IMR-90 (cell line): ENCODE measurements around the gene FBXW11. TPM values are rescaled to one million over a fixed set of nuclear protein-coding genes. Genes with fewer than 3 reads are reported as not detected.

Experiments
- ATAC-seq: fragments of 200-7000 bp; cut with Tn5 transposase; 2 replicates; pipeline ENCODE4 v1.9.1; 2020; ENCODE audit warnings: low read depth, mild to moderate bottlenecking, moderate library complexity
- BruUV-seq: library from RNA; stranded (reverse); fragments of 400-500 nt; replicated peaks from 2 replicates; lab custom pipeline; 2021; lab: Mats Ljungman, UMichigan
- CTCF ChIA-PET: fragments of 300-600 bp; formaldehyde crosslinking; extraction: SDS; loops from one replicate; lab custom pipeline; 2021; ENCODE audit warnings: antibody characterized with exemption; lab: Yijun Ruan, JAX
- POLR2A ChIA-PET: fragments of 300-600 bp; sonication (Branson Sonifier 250); formaldehyde crosslinking; loops from one replicate; lab custom pipeline; 2022; ENCODE audit warnings: antibody characterized with exemption; ENCODE audit not compliant: unreplicated experiment; lab: Charles Lee
- DNase-seq: peaks from one replicate; pipeline ENCODE4 v3.0.0; 2013
- H2AFZ ChIP-seq: replicated peaks from 2 replicates; pipeline ENCODE3; 2013; ENCODE audit warnings: low read length, mild to moderate bottlenecking; ENCODE audit not compliant: poor library complexity
- H2AK5ac ChIP-seq: 2 replicates; pipeline ENCODE4 v1.6.1; 2013; ENCODE audit warnings: low read depth, low read length, inconsistent platforms
- H2AK9ac ChIP-seq: replicated peaks from 2 replicates; pipeline ENCODE3; 2013; ENCODE audit warnings: mild to moderate bottlenecking, low read depth, low read length, moderate library complexity; ENCODE audit not compliant: poor library complexity
- H2BK120ac ChIP-seq: 2 replicates; pipeline ENCODE4 v1.6.1; 2013; ENCODE audit warnings: low read depth, low read length, inconsistent platforms
- H2BK15ac ChIP-seq: 3 replicates; pipeline ENCODE4 v1.6.1; 2013; ENCODE audit warnings: low read depth, low read length, inconsistent platforms
- H2BK20ac ChIP-seq: 2 replicates; pipeline ENCODE4 v1.6.1; 2013; ENCODE audit warnings: low read depth, mild to moderate bottlenecking, inconsistent platforms, low read length, moderate library complexity
- H2BK5ac ChIP-seq: 2 replicates; pipeline ENCODE4 v1.6.1; 2013; ENCODE audit warnings: mild to moderate bottlenecking, low read depth, low read length, inconsistent platforms; ENCODE audit not compliant: poor library complexity, severe bottlenecking
- H3K14ac ChIP-seq: replicated peaks from 2 replicates; pipeline ENCODE4 v1.6.1; 2013; ENCODE audit warnings: low read depth, low read length, inconsistent platforms
- H3K18ac ChIP-seq: 2 replicates; pipeline ENCODE4 v1.6.1; 2013; ENCODE audit warnings: low read depth, low read length, control low read depth
- H3K23ac ChIP-seq: 2 replicates; pipeline ENCODE4 v1.6.1; 2013; ENCODE audit warnings: low read depth, low read length, inconsistent platforms
- H3K27ac ChIP-seq: 2 replicates; pipeline ENCODE4 v1.5.1; 2013; ENCODE audit warnings: mild to moderate bottlenecking, control low read depth, low read length; ENCODE audit not compliant: insufficient read depth
- H3K27me3 ChIP-seq: 2 replicates; pipeline ENCODE4 v1.6.1; 2013; ENCODE audit warnings: low read length; ENCODE audit not compliant: control insufficient read depth, insufficient read depth
- H3K36me3 ChIP-seq: 2 replicates; pipeline ENCODE4 v1.6.1; 2013; ENCODE audit warnings: low read length, mixed read lengths; ENCODE audit not compliant: control insufficient read depth, insufficient read depth
- H3K4ac ChIP-seq: 2 replicates; pipeline ENCODE4 v1.6.1; 2013; ENCODE audit warnings: low read depth, low read length, inconsistent platforms
- H3K4me1 ChIP-seq: 2 replicates; pipeline ENCODE4 v1.6.1; 2013; ENCODE audit warnings: low read length, mixed read lengths; ENCODE audit not compliant: control insufficient read depth, insufficient read depth
- H3K4me2 ChIP-seq: 2 replicates; pipeline ENCODE4 v1.6.1; 2013; ENCODE audit warnings: low read depth, mild to moderate bottlenecking, control low read depth, low read length, moderate library complexity
- H3K4me3 ChIP-seq: 2 replicates; pipeline ENCODE4 v1.5.1; 2013; ENCODE audit warnings: low read depth, mild to moderate bottlenecking, control low read depth, low read length, moderate library complexity; ENCODE audit not compliant: insufficient read depth
- H3K56ac ChIP-seq: 2 replicates; pipeline ENCODE4 v1.6.1; 2013; ENCODE audit warnings: low read length, inconsistent platforms; ENCODE audit not compliant: insufficient read depth; ENCODE audit errors: extremely low read depth
- H3K79me1 ChIP-seq, 2 experiments: 2 replicates each; pipeline ENCODE4 v1.6.1; 2013; ENCODE audit warnings: low read length in 2 of 2, inconsistent platforms in 1 of 2, low read depth in 1 of 2
- H3K9ac ChIP-seq: 2 replicates; pipeline ENCODE4 v1.6.1; 2013; ENCODE audit warnings: low read depth, low read length, control low read depth
- H3K9me1 ChIP-seq: 2 replicates; pipeline ENCODE4 v1.6.1; 2013; ENCODE audit warnings: low read length, inconsistent platforms; ENCODE audit not compliant: insufficient read depth
- H3K9me3 ChIP-seq: 2 replicates; pipeline ENCODE4 v1.6.1; 2013; ENCODE audit warnings: low read length; ENCODE audit not compliant: control insufficient read depth, insufficient read depth
- H4K20me1 ChIP-seq: 2 replicates; pipeline ENCODE4 v1.6.1; 2013; ENCODE audit warnings: low read length, inconsistent platforms; ENCODE audit not compliant: insufficient read depth
- H4K5ac ChIP-seq: 2 replicates; pipeline ENCODE4 v1.6.1; 2013; ENCODE audit warnings: mild to moderate bottlenecking, low read depth, low read length, control low read depth
- H4K8ac ChIP-seq, 2 experiments: 2 replicates each; pipeline ENCODE4 v1.6.1; 2013; ENCODE audit warnings: low read depth in 2 of 2, low read length in 2 of 2, control low read depth in 1 of 2, inconsistent platforms in 1 of 2
- H4K91ac ChIP-seq: 2 replicates; pipeline ENCODE4 v1.6.1; 2013; ENCODE audit warnings: low read depth, low read length, inconsistent platforms; ENCODE audit not compliant: insufficient read depth
- BHLHE40 ChIP-seq: fragments of 150-350 bp; IDR thresholded peaks from 2 replicates; pipeline ENCODE4 v1.6.1; 2016; ENCODE audit warnings: mild to moderate bottlenecking, low read depth, low read length
- CEBPB ChIP-seq: IDR thresholded peaks from 2 replicates; pipeline ENCODE4 v1.6.1; 2012; ENCODE audit warnings: low read depth, low read length, improper control_type of control experiment
- CHD1 ChIP-seq: IDR thresholded peaks from 2 replicates; pipeline ENCODE4 v1.6.1; 2012; ENCODE audit warnings: low read depth, low read length, improper control_type of control experiment
- FOS ChIP-seq: fragments of 150-350 bp; IDR thresholded peaks from 2 replicates; pipeline ENCODE4 v1.6.1; 2016; ENCODE audit warnings: low read depth, low read length
- MAFK ChIP-seq: IDR thresholded peaks from 2 replicates; pipeline ENCODE4 v1.6.1; 2012; ENCODE audit warnings: low read depth, low read length, improper control_type of control experiment
- MAZ ChIP-seq: IDR thresholded peaks from 2 replicates; pipeline ENCODE4 v1.6.1; 2012; ENCODE audit warnings: low read depth, mild to moderate bottlenecking, low read length, improper control_type of control experiment, moderate library complexity, borderline replicate concordance
- MXI1 ChIP-seq: IDR thresholded peaks from 2 replicates; pipeline ENCODE4 v1.6.1; 2012; ENCODE audit warnings: low read depth, mild to moderate bottlenecking, low read length, moderate library complexity, borderline replicate concordance
- NFE2L2 ChIP-seq: fragments of 150-350 bp; IDR thresholded peaks from 2 replicates; pipeline ENCODE4 v1.6.1; 2016; ENCODE audit warnings: low read depth, mild to moderate bottlenecking, low read length
- POLR2A ChIP-seq: IDR thresholded peaks from 2 replicates; pipeline ENCODE4 v1.6.1; 2012; ENCODE audit warnings: mild to moderate bottlenecking, low read depth, low read length
- RAD21 ChIP-seq: IDR thresholded peaks from 2 replicates; pipeline ENCODE4 v1.6.1; 2012; ENCODE audit warnings: low read length, improper control_type of control experiment
- SMC3 ChIP-seq: fragments of 150-350 bp; IDR thresholded peaks from 2 replicates; pipeline ENCODE4 v1.6.1; 2016; ENCODE audit warnings: low read depth, mild to moderate bottlenecking, antibody characterized with exemption, low read length, moderate library complexity
- WGBS, 2 experiments: methylation state at CpG; one replicate each; pipeline versions ENCODE4 v1.1.5 to v1.1.7; 2013; ENCODE audit warnings: missing lambda C conversion rate in 2 of 2; ENCODE audit not compliant: insufficient read length in 1 of 2; ENCODE audit errors: extremely low coverage in 2 of 2; 5-methylcytosine and 5-hydroxymethylcytosine counted together
- dilution Hi-C: fragments of 300-500 bp; cut with HindIII; formaldehyde crosslinking; loops from one replicate; pipeline ENCODE4 v1.14.3; 2018; ENCODE audit warnings: low sequenced_read_pairs; ENCODE audit not compliant: unreplicated experiment
- in situ Hi-C: fragments of 300-500 bp; cut with MboI; formaldehyde crosslinking; loops from 3 replicates; pipeline ENCODE4 v1.14.3; 2019; ENCODE audit warnings: low sequenced_read_pairs, inconsistent platforms, mixed read lengths
- intact Hi-C: fragments of 100-400 bp; cut with micrococcal nuclease; formaldehyde crosslinking; loops from 2 replicates; pipeline ENCODE4 v1.10.0; 2022
- polyA plus RNA-seq, 3 experiments: library from polyadenylated mRNA; depleted of rRNA; stranded (reverse); fragments of >200 nt; gene quantifications; 2 replicates each; pipeline ENCODE4 v1.2.3, GENCODE V29; 2012; ENCODE audit warnings: low replicate concordance in 1 of 3
- total RNA-seq: library from RNA; depleted of rRNA; stranded (reverse); fragments of >200 nt; gene quantifications from 2 replicates; pipeline ENCODE4 v1.2.3, GENCODE V29; 2012
- TF ChIP-seq, protein P1 (sequence below): conservative IDR thresholded peaks from 2 replicates; pipeline ENCODE4 v1.5.1; 2012; ENCODE audit warnings: mild to moderate bottlenecking, low read depth, low read length, improper control_type of control experiment
- TF ChIP-seq, protein P2 (sequence below): fragments of 150-350 bp; IDR thresholded peaks from 2 replicates; pipeline ENCODE4 v1.6.1; 2017; ENCODE audit warnings: mild to moderate bottlenecking, antibody characterized with exemption, low read length, low read depth

FBXW11 gene
- total and polyA plus RNA-seq, 2 of the 4 experiments (the other 2 are of a cell fraction) = 34.3 to 97.1 TPM

DNA sequence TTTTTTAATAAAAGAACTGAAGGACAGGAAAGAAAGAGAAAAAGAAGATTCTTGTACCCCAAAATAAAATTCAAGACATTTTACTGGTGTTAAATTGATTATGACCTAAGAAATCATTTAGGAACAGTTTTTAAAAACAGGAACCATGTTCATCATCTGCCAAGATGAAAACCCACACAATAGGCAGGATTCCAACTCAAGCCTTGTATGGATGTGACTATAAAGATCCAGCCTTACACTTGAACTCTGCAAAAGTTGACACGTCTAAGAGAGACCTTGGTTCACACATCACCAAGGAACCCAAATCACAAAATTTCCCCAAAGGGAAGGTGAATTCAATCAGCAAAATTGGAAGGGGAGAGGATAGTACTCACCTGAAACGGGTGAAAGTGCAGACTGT lies 138.2 kb downstream of the FBXW11 start:
- WGBS, 2 experiments = no CpG with 5 or more reads among the region's 2 CpGs

More for the DNA sequence above, 138.2 kb downstream of the FBXW11 start:
- ChIA-PET POLR2A (no interaction called here), CTCF (no interaction called here)
- Histone ChIP-seq H3K56ac (no peak overlapping the region), H3K14ac (no peak overlapping the region), H3K18ac (no peak overlapping the region), H2BK5ac (no peak overlapping the region), H3K4me1 (peaks cover 14% of the 10 kb centered on the region), H4K5ac (no peak overlapping the region), H3K4me2 (no peak overlapping the region), H4K91ac (no peak overlapping the region), H3K27me3 (no peaks in the 10 kb centered on the region), H2AK9ac (no peak overlapping the region), H3K36me3 (peaks cover 14% of the 10 kb centered on the region), H4K8ac (no peak overlapping the region), H3K23ac (no peak overlapping the region), H3K9ac (no peak overlapping the region), H3K4me3 (no peak overlapping the region), H2BK20ac (no peak overlapping the region), H3K9me3 (no peaks in the 10 kb centered on the region), H2BK120ac (no peak overlapping the region), H3K9me1 (peaks cover 6% of the 10 kb centered on the region; the same call in 1 of the 2 replicates), H2BK15ac (no peak overlapping the region), H3K4ac (no peak overlapping the region), H2AK5ac (no peak overlapping the region), H2AFZ (no peak overlapping the region), H4K20me1 (no peaks in the 10 kb centered on the region; the same call in 1 of the 2 replicates), H3K79me1 (peaks cover 21 to 24% of the 10 kb centered on the region in 2 experiments), H3K27ac (no peak overlapping the region)
- ATAC-seq (no peak), DNase-seq (no peak)
- intact Hi-C loops (no loop called here), in situ Hi-C loops (loop anchor here (25.0 kb wide), 1 partner anchor 431 kb away; no protein-coding TSS in a partner anchor), dilution Hi-C loops (no loop called here)
- TF ChIP-seq MXI1 (no peak), CEBPB (no peak), MAFK (no peak), CHD1 (no peak), BHLHE40 (no peak), RAD21 (no peak), MAZ (no peak), NFE2L2 (no peak), FOS (no peak), SMC3 (no peak), POLR2A (no peak)
- TF ChIP-seq, protein P1, sequence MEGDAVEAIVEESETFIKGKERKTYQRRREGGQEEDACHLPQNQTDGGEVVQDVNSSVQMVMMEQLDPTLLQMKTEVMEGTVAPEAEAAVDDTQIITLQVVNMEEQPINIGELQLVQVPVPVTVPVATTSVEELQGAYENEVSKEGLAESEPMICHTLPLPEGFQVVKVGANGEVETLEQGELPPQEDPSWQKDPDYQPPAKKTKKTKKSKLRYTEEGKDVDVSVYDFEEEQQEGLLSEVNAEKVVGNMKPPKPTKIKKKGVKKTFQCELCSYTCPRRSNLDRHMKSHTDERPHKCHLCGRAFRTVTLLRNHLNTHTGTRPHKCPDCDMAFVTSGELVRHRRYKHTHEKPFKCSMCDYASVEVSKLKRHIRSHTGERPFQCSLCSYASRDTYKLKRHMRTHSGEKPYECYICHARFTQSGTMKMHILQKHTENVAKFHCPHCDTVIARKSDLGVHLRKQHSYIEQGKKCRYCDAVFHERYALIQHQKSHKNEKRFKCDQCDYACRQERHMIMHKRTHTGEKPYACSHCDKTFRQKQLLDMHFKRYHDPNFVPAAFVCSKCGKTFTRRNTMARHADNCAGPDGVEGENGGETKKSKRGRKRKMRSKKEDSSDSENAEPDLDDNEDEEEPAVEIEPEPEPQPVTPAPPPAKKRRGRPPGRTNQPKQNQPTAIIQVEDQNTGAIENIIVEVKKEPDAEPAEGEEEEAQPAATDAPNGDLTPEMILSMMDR = no peak
- TF ChIP-seq, protein P2, sequence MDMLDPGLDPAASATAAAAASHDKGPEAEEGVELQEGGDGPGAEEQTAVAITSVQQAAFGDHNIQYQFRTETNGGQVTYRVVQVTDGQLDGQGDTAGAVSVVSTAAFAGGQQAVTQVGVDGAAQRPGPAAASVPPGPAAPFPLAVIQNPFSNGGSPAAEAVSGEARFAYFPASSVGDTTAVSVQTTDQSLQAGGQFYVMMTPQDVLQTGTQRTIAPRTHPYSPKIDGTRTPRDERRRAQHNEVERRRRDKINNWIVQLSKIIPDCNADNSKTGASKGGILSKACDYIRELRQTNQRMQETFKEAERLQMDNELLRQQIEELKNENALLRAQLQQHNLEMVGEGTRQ = no peak
- BruUV-seq = no TSS peak
